Natural killer cell (primary cell): ENCODE results near the gene NTM. TPM values are rescaled to one million over a fixed set of nuclear protein-coding genes. Genes with fewer than 3 reads are reported as not detected.

Experiments
- ATAC-seq, 3 donors: fragments of 150-1000 bp in 2 of 3; fragments of 200-7000 bp in 1 of 3; cut with Tn5 transposase; 1 replicate in 1 of 3; 2 replicates in 2 of 3; pipeline ENCODE4 v1.10.0; 2021; ENCODE audit warnings: mild to moderate bottlenecking in 2 of 3, moderate library complexity in 2 of 3
- DNase-seq, 2 donors: peaks; one replicate each; pipeline versions ENCODE4 v3.0.0 to v3.0.0-alpha.2; 2013 to 2021; ENCODE audit warnings: mixed read lengths in 1 of 2
- H3K27ac ChIP-seq: one replicate; pipeline ENCODE4 v1.5.1; 2013; ENCODE audit warnings: mild to moderate bottlenecking, low read length
- H3K27me3 ChIP-seq: one replicate; pipeline ENCODE4 v1.6.1; 2013; ENCODE audit warnings: low read length; ENCODE audit not compliant: control insufficient read depth, insufficient read depth
- H3K36me3 ChIP-seq: one replicate; pipeline ENCODE4 v1.6.1; 2013; ENCODE audit warnings: low read length; ENCODE audit not compliant: control insufficient read depth, insufficient read depth
- H3K4me1 ChIP-seq: one replicate; pipeline ENCODE4 v1.6.1; 2013; ENCODE audit warnings: low read length; ENCODE audit not compliant: control insufficient read depth, insufficient read depth
- H3K4me3 ChIP-seq: one replicate; pipeline ENCODE4 v1.5.1; 2013; ENCODE audit warnings: low read length
- H3K9me3 ChIP-seq: one replicate; pipeline ENCODE4 v1.6.1; 2013; ENCODE audit warnings: low read length; ENCODE audit not compliant: control insufficient read depth, insufficient read depth
- H3K27ac Mint-ChIP-seq, 2 donors: one replicate each; pipeline ENCODE4 v1.8.0; 2022; ENCODE audit warnings: mild to moderate bottlenecking in 2 of 2, mixed read lengths in 2 of 2, moderate library complexity in 1 of 2
- H3K27me3 Mint-ChIP-seq, 2 donors: one replicate each; pipeline ENCODE4 v1.8.0; 2022; ENCODE audit warnings: low read depth in 2 of 2, mixed read lengths in 2 of 2
- H3K36me3 Mint-ChIP-seq: one replicate; pipeline ENCODE4 v1.8.0; 2022; ENCODE audit warnings: mixed read lengths
- H3K4me1 Mint-ChIP-seq, 2 donors: one replicate each; pipeline ENCODE4 v1.8.0; 2022; ENCODE audit warnings: mixed read lengths in 2 of 2
- H3K4me3 Mint-ChIP-seq: one replicate; pipeline ENCODE4 v1.8.0; 2022; ENCODE audit warnings: mild to moderate bottlenecking, moderate library complexity, mixed read lengths
- H3K9me3 Mint-ChIP-seq, 2 donors: one replicate each; pipeline ENCODE4 v1.8.0; 2022; ENCODE audit warnings: mixed read lengths in 2 of 2
- WGBS: methylation state at CpG from one replicate; pipeline ENCODE4 v1.1.7; 2013; ENCODE audit warnings: missing lambda C conversion rate; ENCODE audit not compliant: insufficient coverage; 5-methylcytosine and 5-hydroxymethylcytosine counted together
- intact Hi-C: fragments of 100-400 bp; cut with micrococcal nuclease; formaldehyde crosslinking; loops from one replicate; pipeline ENCODE4 v1.14.2; 2022
- total RNA-seq, 4 donors: library from RNA; stranded (reverse); fragments of 120-200 nt in 1 of 4; gene quantifications; one replicate each; pipeline versions ENCODE4 v1.2.3 to v1.2.4, GENCODE V29; 2013 to 2022
- TF ChIP-seq, protein P1 (sequence below): fragments of 200-600 bp; IDR thresholded peaks from one replicate; pipeline ENCODE4 v1.8.0; 2022; ENCODE audit warnings: antibody characterized with exemption

The NTM gene
- total RNA-seq, 3 donors from 2014 or later (not counting 1 experiment from before 2014, with no cell fraction given), result not detected

DNA sequence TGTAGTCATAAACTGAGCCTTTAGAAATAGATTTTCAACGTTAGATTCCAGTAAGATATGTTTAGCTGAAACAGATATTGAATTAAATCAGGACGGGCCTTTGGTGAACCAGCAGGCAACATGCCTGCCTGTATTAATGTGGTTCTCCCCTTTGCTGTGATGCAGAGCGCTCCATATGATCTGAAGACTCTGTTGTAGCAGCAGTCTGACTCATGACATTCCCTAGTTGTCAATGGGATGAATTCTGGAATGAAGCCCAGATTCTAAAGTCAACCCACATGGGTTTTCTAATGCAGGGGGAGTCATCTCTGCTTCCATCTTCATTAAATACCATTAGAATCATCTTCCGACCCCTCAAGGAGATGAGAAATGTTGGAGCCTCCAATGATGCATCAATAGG lies 864.5 kb downstream of the NTM start:
- Histone ChIP-seq H3K36me3 (no peaks in the 10 kb centered on the region), H3K4me1 (no peaks in the 10 kb centered on the region), H3K27me3 (no peaks in the 10 kb centered on the region), H3K27ac (no peak overlapping the region), H3K9me3 (no peaks in the 10 kb centered on the region), H3K4me3 (no peak overlapping the region)
- Mint-ChIP-seq H3K9me3 (peaks cover 4 to 5% of the 10 kb centered on the region in 2 donors), H3K4me1 (no peaks in the 10 kb centered on the region), H3K27ac (no peak overlapping the region), H3K4me3 (no peak overlapping the region), H3K27me3 (no peaks in the 10 kb centered on the region), H3K36me3 (no peaks in the 10 kb centered on the region)
- 81% methylated on average over 3 of the region's 4 CpGs for WGBS
- TF ChIP-seq, protein P1, sequence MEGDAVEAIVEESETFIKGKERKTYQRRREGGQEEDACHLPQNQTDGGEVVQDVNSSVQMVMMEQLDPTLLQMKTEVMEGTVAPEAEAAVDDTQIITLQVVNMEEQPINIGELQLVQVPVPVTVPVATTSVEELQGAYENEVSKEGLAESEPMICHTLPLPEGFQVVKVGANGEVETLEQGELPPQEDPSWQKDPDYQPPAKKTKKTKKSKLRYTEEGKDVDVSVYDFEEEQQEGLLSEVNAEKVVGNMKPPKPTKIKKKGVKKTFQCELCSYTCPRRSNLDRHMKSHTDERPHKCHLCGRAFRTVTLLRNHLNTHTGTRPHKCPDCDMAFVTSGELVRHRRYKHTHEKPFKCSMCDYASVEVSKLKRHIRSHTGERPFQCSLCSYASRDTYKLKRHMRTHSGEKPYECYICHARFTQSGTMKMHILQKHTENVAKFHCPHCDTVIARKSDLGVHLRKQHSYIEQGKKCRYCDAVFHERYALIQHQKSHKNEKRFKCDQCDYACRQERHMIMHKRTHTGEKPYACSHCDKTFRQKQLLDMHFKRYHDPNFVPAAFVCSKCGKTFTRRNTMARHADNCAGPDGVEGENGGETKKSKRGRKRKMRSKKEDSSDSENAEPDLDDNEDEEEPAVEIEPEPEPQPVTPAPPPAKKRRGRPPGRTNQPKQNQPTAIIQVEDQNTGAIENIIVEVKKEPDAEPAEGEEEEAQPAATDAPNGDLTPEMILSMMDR, result no peak
- DNase-seq (no peak), ATAC-seq (no peak)
- intact Hi-C loops, result no loop called here

DNA sequence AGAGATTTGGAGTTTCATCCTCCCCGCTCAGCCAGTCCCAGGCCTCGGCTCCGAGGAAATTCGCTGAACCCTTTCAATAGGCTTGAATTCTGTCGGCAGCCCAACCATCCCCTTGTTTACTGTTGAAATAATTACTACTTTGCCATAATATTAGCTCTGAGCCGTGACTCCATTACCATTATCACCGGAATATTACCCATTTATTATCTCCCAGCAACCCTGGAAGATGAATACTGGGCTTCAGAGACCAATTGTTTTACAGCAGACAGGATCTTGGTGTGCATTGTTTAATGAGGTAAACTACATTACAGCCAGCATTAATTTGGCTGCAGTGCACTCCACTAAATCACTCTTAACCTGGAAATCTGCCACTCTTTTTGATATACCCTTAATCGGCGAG lies 867.4 kb downstream of the NTM start:
- intact Hi-C loops, result no loop called here
- H3K9me3 Mint-ChIP-seq, result peaks cover 4 to 7% of the 10 kb centered on the region in 2 donors
- no peak for DNase-seq
- H3K27me3 Mint-ChIP-seq, result no peaks in the 10 kb centered on the region
- H3K27ac Mint-ChIP-seq, result no peak overlapping the region
- Histone ChIP-seq H3K27ac (no peak overlapping the region), H3K4me3 (no peak overlapping the region), H3K4me1 (no peaks in the 10 kb centered on the region), H3K9me3 (no peaks in the 10 kb centered on the region), H3K36me3 (no peaks in the 10 kb centered on the region), H3K27me3 (no peaks in the 10 kb centered on the region)
- WGBS, result 89% methylated on average over 8 of the region's 9 CpGs
- no peak for ATAC-seq
- H3K4me3 Mint-ChIP-seq, result no peak overlapping the region
- no peaks in the 10 kb centered on the region for H3K36me3 Mint-ChIP-seq
- TF ChIP-seq, protein P1, result no peak
- H3K4me1 Mint-ChIP-seq, result no peaks in the 10 kb centered on the region

DNA sequence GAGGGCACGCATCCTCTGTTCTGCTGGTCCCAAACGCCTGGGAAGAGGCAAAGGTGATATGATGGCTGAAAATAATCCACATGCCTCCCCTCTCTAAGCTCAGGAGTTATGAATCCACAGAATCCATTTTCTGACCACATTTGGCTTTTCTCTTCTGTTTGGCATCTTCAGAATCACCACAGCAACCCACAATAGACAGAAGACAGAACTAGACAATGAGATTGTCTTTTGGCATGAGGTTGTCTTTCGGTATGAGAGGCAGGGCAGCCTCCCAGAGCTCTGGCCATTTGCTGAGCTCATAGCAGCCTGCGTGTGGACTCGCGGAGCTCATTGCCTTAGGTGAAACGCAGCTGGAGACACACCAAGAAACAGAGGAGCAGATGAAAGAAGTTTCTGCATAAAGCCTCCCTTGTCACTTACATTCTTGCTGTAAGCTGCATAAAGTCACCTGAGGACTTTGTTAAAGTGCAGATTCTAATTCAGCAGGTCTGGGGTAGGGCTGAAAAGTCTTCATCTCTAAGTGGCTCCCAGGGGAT lies 868.0 kb downstream of the NTM start:
- 84% methylated on average over 7 of the region's 7 CpGs for WGBS
- H3K36me3 Mint-ChIP-seq, result no peaks in the 10 kb centered on the region
- intact Hi-C loops, result no loop called here

More for the DNA sequence above, 868.0 kb downstream of the NTM start:
- no peaks in the 10 kb centered on the region for H3K27me3 ChIP-seq
- Mint-ChIP-seq H3K4me1 (no peaks in the 10 kb centered on the region), H3K27ac (no peak overlapping the region), H3K9me3 (peaks cover 3 to 7% of the 10 kb centered on the region in 2 donors), H3K27me3 (no peaks in the 10 kb centered on the region), H3K4me3 (no peak overlapping the region)
- H3K36me3 ChIP-seq, result no peaks in the 10 kb centered on the region
- H3K4me1 ChIP-seq, result no peaks in the 10 kb centered on the region
- H3K4me3 ChIP-seq, result no peak overlapping the region
- DNase-seq, result no peak
- TF ChIP-seq, protein P1, result no peak
- H3K9me3 ChIP-seq, result no peaks in the 10 kb centered on the region
- no peak overlapping the region for H3K27ac ChIP-seq
- no peak for ATAC-seq
